Effector memory CD8-positive, alpha-beta T cell (primary cell): ENCODE data around the gene COL4A1.

Experiments
- ATAC-seq: fragments of 150-1000 bp; cut with Tn5 transposase; replicated peaks from 2 replicates; pipeline ENCODE4 v1.10.0; 2021; ENCODE audit warnings: mild to moderate bottlenecking, moderate library complexity
- DNase-seq, 3 experiments: peaks; one replicate each; pipeline ENCODE4 v3.0.0; 2021
- H3K27ac Mint-ChIP-seq, 2 donors: one replicate each; pipeline ENCODE4 v1.8.0; 2022; ENCODE audit warnings: mild to moderate bottlenecking in 2 of 2, mixed read lengths in 2 of 2, moderate library complexity in 2 of 2
- H3K27me3 Mint-ChIP-seq, 2 donors: one replicate each; pipeline ENCODE4 v1.8.0; 2022; ENCODE audit warnings: mixed read lengths in 2 of 2
- H3K36me3 Mint-ChIP-seq: one replicate; pipeline ENCODE4 v1.8.0; 2022; ENCODE audit warnings: mild to moderate bottlenecking, moderate library complexity, mixed read lengths; ENCODE audit not compliant: insufficient read depth
- H3K4me1 Mint-ChIP-seq, 2 donors: one replicate each; pipeline ENCODE4 v1.8.0; 2022; ENCODE audit warnings: low read depth in 2 of 2, mixed read lengths in 2 of 2
- H3K4me3 Mint-ChIP-seq, 2 donors: one replicate each; pipeline ENCODE4 v1.8.0; 2022; ENCODE audit warnings: mild to moderate bottlenecking in 2 of 2, mixed read lengths in 2 of 2, moderate library complexity in 2 of 2
- H3K9me3 Mint-ChIP-seq, 2 donors: one replicate each; pipeline ENCODE4 v1.8.0; 2022; ENCODE audit warnings: mixed read lengths in 2 of 2

The COL4A1 gene

GRCh38 chr13:110214637-110215036 is 92.3 kb downstream of the COL4A1 start:
- Mint-ChIP-seq H3K4me3 (no peak overlapping the region), H3K27ac (no peak overlapping the region), H3K27me3 (peaks cover 8 to 40% of the 10 kb centered on the region in 2 donors), H3K36me3 (no peaks in the 10 kb centered on the region), H3K9me3 (no peaks in the 10 kb centered on the region), H3K4me1 (no peaks in the 10 kb centered on the region)
- ATAC-seq (no peak), DNase-seq (no peak)

- DNase-seq (no peak), ATAC-seq (no peak)
- no peaks in the 10 kb centered on the region for H3K9me3 Mint-ChIP-seq
- H3K27me3 Mint-ChIP-seq, result peaks cover 8 to 35% of the 10 kb centered on the region in 2 donors
- no peak overlapping the region for H3K27ac Mint-ChIP-seq
- no peaks in the 10 kb centered on the region for H3K4me1 Mint-ChIP-seq
- no peaks in the 10 kb centered on the region for H3K36me3 Mint-ChIP-seq
- no peak overlapping the region for H3K4me3 Mint-ChIP-seq
These were observed 93.4 kb downstream of the COL4A1 start for GRCh38 chr13:110213461-110214074.

- H3K9me3 Mint-ChIP-seq, result no peaks in the 10 kb centered on the region
- H3K27ac Mint-ChIP-seq, result no peak overlapping the region
- no peaks in the 10 kb centered on the region for H3K4me1 Mint-ChIP-seq
- no peak overlapping the region for H3K4me3 Mint-ChIP-seq
- no peaks in the 10 kb centered on the region for H3K36me3 Mint-ChIP-seq
- ATAC-seq (no peak), DNase-seq (no peak)
- H3K27me3 Mint-ChIP-seq, result peaks cover 6 to 28% of the 10 kb centered on the region in 2 donors
These were observed 94.4 kb downstream of the COL4A1 start for GRCh38 chr13:110212529-110212928.

GRCh38 chr13:110211735-110212134 is 95.2 kb downstream of the COL4A1 start:
- Mint-ChIP-seq H3K27ac (no peak overlapping the region), H3K36me3 (no peaks in the 10 kb centered on the region), H3K9me3 (no peaks in the 10 kb centered on the region), H3K27me3 (peaks cover 0 to 22% of the 10 kb centered on the region in 2 donors), H3K4me1 (no peaks in the 10 kb centered on the region), H3K4me3 (no peak overlapping the region)
- DNase-seq (no peak), ATAC-seq (no peak)

GRCh38 chr13:110211046-110211445 is 95.9 kb downstream of the COL4A1 start:
- no peak overlapping the region for H3K27ac Mint-ChIP-seq
- H3K9me3 Mint-ChIP-seq, result no peaks in the 10 kb centered on the region
- peaks cover 0 to 20% of the 10 kb centered on the region in 2 donors for H3K27me3 Mint-ChIP-seq
- H3K4me3 Mint-ChIP-seq, result no peak overlapping the region
- no peak for DNase-seq
- no peaks in the 10 kb centered on the region for H3K36me3 Mint-ChIP-seq
- no peak for ATAC-seq
- H3K4me1 Mint-ChIP-seq, result no peaks in the 10 kb centered on the region

- Mint-ChIP-seq H3K9me3 (no peaks in the 10 kb centered on the region), H3K36me3 (no peaks in the 10 kb centered on the region), H3K4me3 (no peak overlapping the region), H3K27ac (no peak overlapping the region), H3K27me3 (peaks cover 0 to 20% of the 10 kb centered on the region in 2 donors), H3K4me1 (no peaks in the 10 kb centered on the region)
- no peak for ATAC-seq
- no peak for DNase-seq
These were observed 96.4 kb downstream of the COL4A1 start for GRCh38 chr13:110210604-110210985.

GRCh38 chr13:110209950-110210603 is 96.9 kb downstream of the COL4A1 start:
- H3K4me3 Mint-ChIP-seq, result no peak overlapping the region
- peaks cover 0 to 20% of the 10 kb centered on the region in 2 donors for H3K27me3 Mint-ChIP-seq
- no peaks in the 10 kb centered on the region for H3K4me1 Mint-ChIP-seq
- H3K36me3 Mint-ChIP-seq, result no peaks in the 10 kb centered on the region
- DNase-seq (no peak), ATAC-seq (no peak)
- H3K27ac Mint-ChIP-seq, result no peak overlapping the region
- H3K9me3 Mint-ChIP-seq, result no peaks in the 10 kb centered on the region

GRCh38 chr13:110208116-110208515 is 98.8 kb downstream of the COL4A1 start:
- DNase-seq, result no peak
- H3K9me3 Mint-ChIP-seq, result no peaks in the 10 kb centered on the region
- no peak for ATAC-seq
- no peaks in the 10 kb centered on the region for H3K4me1 Mint-ChIP-seq
- H3K27ac Mint-ChIP-seq, result no peak overlapping the region
- peaks cover 0 to 10% of the 10 kb centered on the region in 2 donors for H3K27me3 Mint-ChIP-seq
- H3K36me3 Mint-ChIP-seq, result no peaks in the 10 kb centered on the region
- no peak overlapping the region for H3K4me3 Mint-ChIP-seq

GRCh38 chr13:110206996-110207395 is 100.0 kb downstream of the COL4A1 start:
- DNase-seq (no peak), ATAC-seq (no peak)
- Mint-ChIP-seq H3K4me1 (no peaks in the 10 kb centered on the region), H3K27ac (no peak overlapping the region), H3K36me3 (no peaks in the 10 kb centered on the region), H3K27me3 (peaks cover 0 to under 1% of the 10 kb centered on the region in 2 donors), H3K4me3 (no peak overlapping the region), H3K9me3 (no peaks in the 10 kb centered on the region)

GRCh38 chr13:110206185-110206584 is 100.8 kb downstream of the COL4A1 start:
- Mint-ChIP-seq H3K4me1 (no peaks in the 10 kb centered on the region), H3K36me3 (no peaks in the 10 kb centered on the region), H3K27me3 (no peaks in the 10 kb centered on the region), H3K27ac (no peak overlapping the region), H3K9me3 (no peaks in the 10 kb centered on the region), H3K4me3 (no peak overlapping the region)
- ATAC-seq (no peak), DNase-seq (no peak)

- no peak overlapping the region for H3K4me3 Mint-ChIP-seq
- DNase-seq (no peak), ATAC-seq (no peak)
- no peaks in the 10 kb centered on the region for H3K36me3 Mint-ChIP-seq
- H3K27ac Mint-ChIP-seq, result no peak overlapping the region
- no peaks in the 10 kb centered on the region for H3K9me3 Mint-ChIP-seq
- H3K4me1 Mint-ChIP-seq, result no peaks in the 10 kb centered on the region
- peaks cover 13 to 23% of the 10 kb centered on the region in 2 donors for H3K27me3 Mint-ChIP-seq
These were observed 105.8 kb downstream of the COL4A1 start for GRCh38 chr13:110201114-110201513.

- H3K9me3 Mint-ChIP-seq, result no peaks in the 10 kb centered on the region
- DNase-seq, result no peak
- no peak for ATAC-seq
- peaks cover 13 to 27% of the 10 kb centered on the region in 2 donors for H3K27me3 Mint-ChIP-seq
- no peak overlapping the region for H3K27ac Mint-ChIP-seq
- H3K4me1 Mint-ChIP-seq, result no peaks in the 10 kb centered on the region
- peaks cover 2% of the 10 kb centered on the region for H3K36me3 Mint-ChIP-seq
- H3K4me3 Mint-ChIP-seq, result no peak overlapping the region
These were observed 106.6 kb downstream of the COL4A1 start for GRCh38 chr13:110200276-110200870.

- Mint-ChIP-seq H3K9me3 (no peaks in the 10 kb centered on the region), H3K4me1 (no peaks in the 10 kb centered on the region), H3K4me3 (no peak overlapping the region), H3K36me3 (peaks cover 2% of the 10 kb centered on the region), H3K27ac (no peak overlapping the region), H3K27me3 (peaks cover 13 to 34% of the 10 kb centered on the region in 2 donors)
- no peak for DNase-seq
- ATAC-seq, result no peak
These were observed 107.7 kb downstream of the COL4A1 start for GRCh38 chr13:110199046-110199831.
